Measurements from ENCODE around the gene AFF1. TPM values are rescaled to one million over a fixed set of nuclear protein-coding genes. Genes with fewer than 3 reads are reported as not detected.
A peak's percentile ranks its signal among the peaks of the same experiment; 100 is the strongest.

AFF1 gene
- total and polyA plus RNA-seq, 2 donors from 2014 or later: 13.4 to 187 TPM

DNA sequence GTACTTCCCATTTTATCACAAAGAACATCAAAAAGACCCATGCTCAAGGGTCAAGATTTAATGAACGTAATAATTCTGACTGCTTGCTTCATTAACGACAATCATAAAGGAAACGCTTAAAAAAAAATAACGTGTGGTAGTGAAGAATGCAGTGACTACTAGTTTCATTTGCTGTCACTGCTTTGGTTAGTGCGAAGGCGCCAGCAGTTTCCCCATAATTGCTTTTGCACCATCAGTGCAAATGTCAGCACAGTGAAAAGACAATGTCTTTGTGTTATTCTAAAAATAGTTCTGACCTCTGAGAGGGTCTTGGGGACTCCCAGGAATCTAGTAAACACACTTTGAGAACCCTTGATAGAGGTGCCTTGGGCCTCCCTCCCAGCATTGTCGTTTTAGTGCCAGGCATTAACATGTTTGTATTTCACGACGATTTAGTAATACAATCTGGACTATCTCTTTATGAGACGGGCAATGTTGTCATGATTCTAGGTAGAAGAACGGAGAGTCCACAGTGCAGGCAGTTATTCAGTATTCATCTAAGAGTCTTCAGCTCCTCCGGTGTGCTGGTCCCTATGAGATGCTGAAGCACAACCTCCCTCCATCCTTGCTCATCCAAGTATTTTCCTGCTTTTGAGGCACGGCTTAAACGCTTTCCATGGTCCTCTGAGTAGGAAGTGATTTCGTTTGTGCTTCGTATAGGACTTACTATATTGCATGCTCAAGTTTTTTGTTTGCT, 71.0 kb downstream of the AFF1 start:
- FAIRE-seq (no peak), DNase-seq (peak in 3 of 5 donors; percentile 28 to 58 (median 35))
- Histone ChIP-seq H3K4me3 (ENCODE audit: low read length in 3 of 3) (peak overlapping the region; percentile 81 to 95 (median 86)), H3K27ac (ENCODE audit: low read depth in 2 of 2, low read length in 2 of 2) (peak overlapping the region; percentile 95 to 96), H3K9ac (ENCODE audit: low read length in 3 of 3) (peak overlapping the region; percentile 79 to 86 (median 81)), H3K4me1 (ENCODE audit: control insufficient read depth in 2 of 3, insufficient read depth in 2 of 3, low read depth in 1 of 3, low read length in 3 of 3) (peaks cover 12 to 20% (median 13%) of the 10 kb centered on the region in 3 donors), H3K36me3 (ENCODE audit: control insufficient read depth in 2 of 3, insufficient read depth in 3 of 3, low read length in 3 of 3) (no peaks in the 10 kb centered on the region), H3K27me3 (ENCODE audit: control insufficient read depth, insufficient read depth, low read length) (no peaks in the 10 kb centered on the region), H3K9me3 (ENCODE audit: control insufficient read depth in 2 of 3, insufficient read depth in 1 of 3, low read length in 3 of 3) (no peaks in the 10 kb centered on the region)
- TF ChIP-seq, protein P1, sequence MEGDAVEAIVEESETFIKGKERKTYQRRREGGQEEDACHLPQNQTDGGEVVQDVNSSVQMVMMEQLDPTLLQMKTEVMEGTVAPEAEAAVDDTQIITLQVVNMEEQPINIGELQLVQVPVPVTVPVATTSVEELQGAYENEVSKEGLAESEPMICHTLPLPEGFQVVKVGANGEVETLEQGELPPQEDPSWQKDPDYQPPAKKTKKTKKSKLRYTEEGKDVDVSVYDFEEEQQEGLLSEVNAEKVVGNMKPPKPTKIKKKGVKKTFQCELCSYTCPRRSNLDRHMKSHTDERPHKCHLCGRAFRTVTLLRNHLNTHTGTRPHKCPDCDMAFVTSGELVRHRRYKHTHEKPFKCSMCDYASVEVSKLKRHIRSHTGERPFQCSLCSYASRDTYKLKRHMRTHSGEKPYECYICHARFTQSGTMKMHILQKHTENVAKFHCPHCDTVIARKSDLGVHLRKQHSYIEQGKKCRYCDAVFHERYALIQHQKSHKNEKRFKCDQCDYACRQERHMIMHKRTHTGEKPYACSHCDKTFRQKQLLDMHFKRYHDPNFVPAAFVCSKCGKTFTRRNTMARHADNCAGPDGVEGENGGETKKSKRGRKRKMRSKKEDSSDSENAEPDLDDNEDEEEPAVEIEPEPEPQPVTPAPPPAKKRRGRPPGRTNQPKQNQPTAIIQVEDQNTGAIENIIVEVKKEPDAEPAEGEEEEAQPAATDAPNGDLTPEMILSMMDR (IDR thresholded peaks at IDR 0.05; ENCODE audit: borderline replicate concordance, extremely low read depth, insufficient read depth): no peak
- intact Hi-C loops (cut with DNase I): no loop called here

DNA sequence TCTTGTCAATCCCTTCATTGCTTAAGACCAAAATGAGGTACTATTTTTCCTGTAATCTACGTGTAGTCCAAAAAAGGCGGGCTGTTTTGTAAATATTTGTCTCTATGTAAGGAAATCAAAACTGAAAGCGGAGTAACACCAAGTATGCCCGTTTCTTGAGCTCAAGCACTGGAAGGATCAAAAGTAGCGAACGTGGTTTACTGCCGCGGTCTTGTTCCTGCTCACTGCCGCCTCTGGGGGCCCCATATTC, 71.5 kb downstream of the AFF1 start:
- peak overlapping the region; percentile 81 to 95 (median 86) for H3K4me3 ChIP-seq (ENCODE audit: low read length in 3 of 3)
- FAIRE-seq: no peak
- H3K36me3 ChIP-seq (ENCODE audit: control insufficient read depth in 2 of 3, insufficient read depth in 3 of 3, low read length in 3 of 3): no peaks in the 10 kb centered on the region
- TF ChIP-seq, protein P1 (IDR thresholded peaks at IDR 0.05; ENCODE audit: borderline replicate concordance, extremely low read depth, insufficient read depth): no peak
- no peak for DNase-seq
- H3K27ac ChIP-seq (ENCODE audit: low read depth in 2 of 2, low read length in 2 of 2): peak overlapping the region; percentile 95 to 96
- H3K27me3 ChIP-seq (ENCODE audit: control insufficient read depth, insufficient read depth, low read length): no peaks in the 10 kb centered on the region
- intact Hi-C loops (cut with DNase I): no loop called here
- H3K9me3 ChIP-seq (ENCODE audit: control insufficient read depth in 2 of 3, insufficient read depth in 1 of 3, low read length in 3 of 3): no peaks in the 10 kb centered on the region
- H3K4me1 ChIP-seq (ENCODE audit: control insufficient read depth in 2 of 3, insufficient read depth in 2 of 3, low read depth in 1 of 3, low read length in 3 of 3): peaks cover 12 to 20% (median 13%) of the 10 kb centered on the region in 3 donors
- H3K9ac ChIP-seq (ENCODE audit: low read length in 3 of 3): peak overlapping the region; percentile 79 to 86 (median 81)

DNA sequence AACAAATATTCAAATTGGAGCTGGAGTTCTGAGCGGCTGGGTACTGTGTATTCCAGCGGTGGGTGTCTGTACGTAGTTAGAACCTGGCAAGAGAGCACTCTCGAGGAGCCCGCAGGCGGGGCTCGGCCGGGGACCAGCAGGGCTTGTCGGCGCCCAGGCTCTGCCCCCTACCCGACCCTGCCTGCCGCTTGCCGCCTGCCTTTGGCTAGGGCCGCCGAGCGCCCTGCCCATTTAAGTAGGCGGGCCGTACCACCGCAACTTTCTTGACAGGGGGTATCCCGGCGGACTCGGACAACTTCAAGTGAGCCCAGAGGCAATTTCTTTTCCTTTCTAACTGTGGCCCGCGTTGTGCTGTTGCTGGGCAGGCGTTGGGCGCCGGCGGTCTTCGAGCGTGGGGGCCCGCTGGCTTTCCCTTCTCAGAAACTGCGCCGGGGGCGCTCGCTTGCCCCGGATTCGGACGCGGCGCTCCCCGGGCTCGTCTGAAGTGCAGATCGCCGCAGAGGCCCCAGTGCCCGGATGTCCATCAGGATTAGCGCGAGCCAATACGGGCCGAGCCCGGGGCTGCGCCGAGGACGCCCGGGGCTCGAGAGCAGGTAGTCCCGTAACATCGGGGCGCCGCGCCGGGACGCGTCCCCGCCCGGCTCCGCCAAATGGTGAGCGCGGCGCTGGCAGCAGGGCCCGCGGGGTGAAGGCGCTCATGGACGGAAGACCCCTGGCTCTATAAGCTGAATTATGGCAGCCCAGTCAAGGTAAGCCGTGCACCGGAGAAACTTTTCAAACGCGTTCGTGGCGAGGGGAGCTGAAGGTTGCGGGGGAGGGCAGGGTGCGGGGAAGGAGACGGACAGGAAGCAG, 72.1 kb downstream of the AFF1 start:
- H3K4me1 ChIP-seq (ENCODE audit: control insufficient read depth in 2 of 3, insufficient read depth in 2 of 3, low read depth in 1 of 3, low read length in 3 of 3): peaks cover 12 to 19% (median 15%) of the 10 kb centered on the region in 3 donors
- TF ChIP-seq, protein P1 (IDR thresholded peaks at IDR 0.05; ENCODE audit: borderline replicate concordance, extremely low read depth, insufficient read depth): no peak
- intact Hi-C loops (cut with DNase I): no loop called here

More for the DNA sequence above, 72.1 kb downstream of the AFF1 start:
- DNase-seq (peak; percentile 96 to 98 (median 97)), FAIRE-seq (no peak)
- Histone ChIP-seq H3K36me3 (ENCODE audit: control insufficient read depth in 2 of 3, insufficient read depth in 3 of 3, low read length in 3 of 3) (no peaks in the 10 kb centered on the region), H3K4me3 (ENCODE audit: low read length in 3 of 3) (peak overlapping the region; percentile 81 to 95 (median 86)), H3K9ac (ENCODE audit: low read length in 3 of 3) (peak overlapping the region; percentile 79 to 98 (median 86)), H3K27me3 (ENCODE audit: control insufficient read depth, insufficient read depth, low read length) (no peaks in the 10 kb centered on the region), H3K27ac (ENCODE audit: low read depth in 2 of 2, low read length in 2 of 2) (peak overlapping the region; percentile 95 to 96), H3K9me3 (ENCODE audit: control insufficient read depth in 2 of 3, insufficient read depth in 1 of 3, low read length in 3 of 3) (no peaks in the 10 kb centered on the region)
